HG03025 (cell line): ENCODE results near the gene ECHS1.
"Not testable (repeated sequence)": the region's sequence is repeated elsewhere in the genome, so short reads cannot be mapped to it uniquely, and the experiment has no call there.

ENCODE experiments used
- ATAC-seq: cut with Tn5 transposase; IDR thresholded peaks from one replicate; pipeline ENCODE4 v1.9.1; 2021; ENCODE audit warnings: mild to moderate bottlenecking, moderate library complexity; ENCODE audit not compliant: unreplicated experiment, low FRiP score

The ECHS1 gene

DNA sequence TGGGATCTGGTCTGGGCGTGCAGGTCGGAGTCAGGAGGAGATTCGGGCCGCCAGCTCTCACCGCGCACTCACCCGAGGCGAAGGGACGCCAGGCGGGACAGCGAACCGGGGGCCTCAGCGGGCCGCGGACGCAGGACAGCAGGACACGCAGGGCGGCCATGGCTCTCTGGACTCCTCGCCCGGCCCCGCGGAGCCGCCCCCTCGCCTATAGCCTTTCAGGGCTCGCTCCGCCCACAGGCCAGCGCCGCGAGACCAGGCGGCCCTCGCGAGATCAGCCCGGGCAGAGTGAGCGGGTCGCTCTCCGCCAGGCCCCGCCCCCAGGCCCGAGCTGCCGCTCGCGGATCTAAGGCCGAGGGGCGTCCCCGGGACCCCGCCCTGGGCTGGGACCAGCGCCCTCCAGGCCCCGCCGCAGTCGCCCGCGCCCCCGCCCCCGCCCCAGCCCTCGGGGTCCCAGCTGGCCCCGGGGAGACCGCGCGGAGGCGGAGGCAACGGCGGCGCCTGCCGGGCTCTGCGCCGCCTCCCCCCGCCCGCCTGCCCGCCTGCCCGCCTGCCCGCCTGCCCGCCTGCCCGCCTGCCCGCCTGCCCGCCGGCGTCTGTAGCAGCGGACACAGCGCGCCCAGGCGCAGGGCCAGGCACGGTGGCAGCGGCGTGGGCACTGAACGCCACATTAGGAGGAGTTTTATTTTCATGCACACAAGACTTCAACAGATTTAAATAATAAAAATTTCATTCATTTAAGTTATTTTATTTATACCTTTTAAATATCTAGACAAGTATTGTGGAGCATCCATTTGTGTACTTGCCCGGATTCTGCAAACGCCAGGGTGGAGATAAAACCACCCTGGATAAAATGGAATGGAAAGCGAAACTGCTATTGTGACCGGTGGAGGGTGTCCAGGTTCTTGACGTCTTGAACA lies at the start of gene ECHS1:
ECHS1 (minus strand) TSS at position 181 of the 917 bp plus-strand sequence; CDS start at position 160, 21 bp downstream.
- peak; percentile 89 for ATAC-seq

DNA sequence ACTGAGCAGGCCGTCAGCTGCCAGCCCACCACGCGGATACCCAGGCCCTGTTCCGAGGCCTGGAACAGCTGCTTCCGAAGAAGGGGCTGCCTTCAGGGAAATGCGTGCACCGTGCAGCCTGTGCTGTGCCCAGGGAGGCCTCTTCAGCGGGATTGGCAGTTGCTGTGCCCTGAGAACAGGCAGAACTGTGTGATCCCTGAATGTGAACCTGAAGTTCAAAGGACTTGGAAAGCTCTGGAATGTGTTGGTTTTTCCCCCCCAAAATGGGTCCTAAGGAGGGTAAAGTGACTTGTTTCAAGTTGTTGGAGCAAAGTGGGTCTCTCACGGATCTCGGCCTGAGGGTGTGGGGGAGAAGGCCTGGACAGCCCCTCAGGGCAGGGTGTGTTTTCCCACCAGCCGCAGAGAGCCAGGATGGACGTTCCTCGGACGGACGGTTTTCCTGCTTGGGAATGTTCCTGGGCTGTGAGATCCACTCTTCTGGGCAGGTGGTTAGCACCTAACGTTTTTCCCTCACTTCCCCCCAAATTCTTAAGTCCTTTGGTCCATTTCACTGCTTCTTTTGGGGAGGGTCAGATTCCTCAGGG lies 49.2 kb upstream of the ECHS1 start:
- ATAC-seq, result no peak

DNA sequence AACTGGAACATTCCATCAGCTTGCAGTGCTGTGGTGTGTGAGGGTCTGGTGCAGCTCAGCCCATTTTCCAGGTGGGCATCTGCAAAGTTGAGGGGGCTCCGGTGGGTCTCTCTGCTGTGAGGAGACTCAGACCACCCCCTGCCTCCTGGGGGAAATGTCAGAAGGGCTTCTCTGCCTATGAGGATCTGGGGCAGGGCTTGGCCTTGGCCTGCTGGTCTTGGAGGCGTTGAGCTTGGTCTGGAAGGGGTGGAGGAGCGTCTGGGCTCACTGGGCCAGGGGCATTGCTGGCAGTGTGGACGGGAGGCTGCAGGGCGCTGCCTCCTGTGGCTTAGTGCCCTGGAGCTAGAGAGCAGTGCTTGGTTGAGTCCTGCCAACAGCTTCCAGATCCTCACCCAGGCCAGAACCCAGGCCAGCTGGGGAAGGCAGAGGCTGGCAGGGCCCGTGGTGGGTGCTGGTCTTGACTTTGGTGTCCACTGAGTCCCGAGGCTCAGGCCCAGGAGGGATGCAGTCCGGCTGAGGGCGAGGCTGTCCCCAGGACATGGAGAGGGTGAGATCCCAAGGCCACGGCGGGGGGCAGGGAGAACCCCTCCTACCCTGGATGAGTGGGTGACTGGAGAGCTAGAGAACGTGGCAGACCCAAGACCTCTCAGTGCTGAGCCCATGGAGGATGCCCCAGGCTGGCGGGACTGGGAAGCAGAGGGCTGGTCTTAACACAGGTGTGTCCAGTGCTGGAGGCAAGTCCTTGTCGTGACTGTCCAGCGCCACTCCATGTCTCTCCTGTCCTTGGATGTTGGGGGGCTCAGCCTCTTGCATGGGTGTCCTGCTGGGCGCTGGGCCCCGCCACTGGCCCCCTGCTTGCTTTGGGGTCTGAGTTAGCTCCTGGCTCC lies 48.4 kb upstream of the ECHS1 start:
- ATAC-seq, result no peak

DNA sequence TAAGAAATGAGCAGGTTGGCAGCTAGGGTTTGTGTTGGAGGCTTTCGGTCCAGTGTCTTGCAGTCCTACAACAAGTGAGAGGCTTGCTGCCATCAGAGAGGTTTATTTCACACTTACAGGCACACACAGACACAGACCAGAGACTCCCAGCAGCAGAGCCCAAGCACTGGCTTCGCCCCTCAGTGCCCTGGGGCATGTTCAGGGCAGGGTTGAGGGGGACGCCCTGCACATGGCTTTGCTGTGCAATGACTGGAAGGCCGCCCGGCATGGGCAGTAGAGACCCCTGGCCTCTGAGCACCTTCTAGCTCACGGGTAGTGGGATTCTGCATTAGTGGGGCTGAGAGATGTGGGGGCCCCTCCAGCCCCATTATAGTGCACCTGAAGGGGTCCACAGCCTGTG lies 47.4 kb upstream of the ECHS1 start:
- ATAC-seq, result no peak

DNA sequence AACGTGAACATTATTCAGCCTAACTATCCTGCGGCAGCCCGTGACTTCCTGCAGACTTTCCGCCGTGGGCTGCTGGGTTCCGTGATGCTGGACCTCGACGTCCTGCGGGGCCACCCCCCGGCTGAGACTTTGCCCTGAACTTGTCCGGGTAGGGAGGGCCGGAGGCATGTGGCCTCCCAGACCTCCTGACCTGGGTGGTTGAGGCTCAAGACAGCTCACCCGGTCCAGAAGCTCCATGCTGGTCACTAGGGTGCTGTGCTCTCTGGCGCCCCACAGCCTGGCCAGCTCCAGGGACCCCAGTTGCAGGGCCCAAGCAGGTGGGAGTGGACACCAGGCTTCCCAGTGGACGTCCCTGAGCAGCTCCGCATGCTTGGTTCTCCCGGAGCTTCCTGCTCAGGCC lies 46.9 kb upstream of the ECHS1 start:
- ATAC-seq, result no peak

DNA sequence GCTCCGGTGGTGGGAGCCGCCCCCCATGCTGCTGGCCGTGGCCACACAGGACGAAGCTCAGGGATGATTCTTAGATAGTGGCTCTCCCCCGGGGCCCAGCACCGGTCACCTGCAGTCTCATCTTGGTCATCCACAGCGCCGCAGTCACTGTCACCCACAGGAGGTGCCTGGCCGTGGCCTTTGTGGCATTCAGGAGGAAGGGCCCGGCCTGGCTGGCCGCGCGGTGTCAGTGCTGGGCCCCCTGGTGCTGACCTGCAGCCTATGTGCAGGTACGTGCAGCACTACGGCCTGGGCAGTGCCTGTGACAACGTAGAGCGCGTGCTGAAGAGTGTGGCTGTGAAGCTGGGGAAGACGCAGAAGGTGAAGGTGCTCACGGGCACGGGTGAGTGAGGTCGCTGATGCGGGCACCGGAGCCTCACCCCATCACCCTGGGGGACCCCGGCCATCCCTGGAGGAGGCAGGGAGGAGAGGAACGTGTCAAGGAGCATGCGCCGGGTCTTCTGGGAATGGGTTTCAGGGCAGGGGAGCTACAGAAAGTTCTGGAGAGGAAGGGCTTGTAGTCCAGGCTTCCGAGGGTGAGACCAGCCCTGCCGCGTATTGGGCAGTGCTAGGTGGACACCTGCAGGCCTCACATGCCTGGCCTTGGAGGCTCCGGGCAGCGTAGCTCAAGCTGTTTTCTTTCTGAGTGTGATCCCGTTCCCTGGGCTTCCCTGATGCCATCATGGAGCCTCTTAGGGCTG lies 46.2 kb upstream of the ECHS1 start:
- ATAC-seq, result no peak

DNA sequence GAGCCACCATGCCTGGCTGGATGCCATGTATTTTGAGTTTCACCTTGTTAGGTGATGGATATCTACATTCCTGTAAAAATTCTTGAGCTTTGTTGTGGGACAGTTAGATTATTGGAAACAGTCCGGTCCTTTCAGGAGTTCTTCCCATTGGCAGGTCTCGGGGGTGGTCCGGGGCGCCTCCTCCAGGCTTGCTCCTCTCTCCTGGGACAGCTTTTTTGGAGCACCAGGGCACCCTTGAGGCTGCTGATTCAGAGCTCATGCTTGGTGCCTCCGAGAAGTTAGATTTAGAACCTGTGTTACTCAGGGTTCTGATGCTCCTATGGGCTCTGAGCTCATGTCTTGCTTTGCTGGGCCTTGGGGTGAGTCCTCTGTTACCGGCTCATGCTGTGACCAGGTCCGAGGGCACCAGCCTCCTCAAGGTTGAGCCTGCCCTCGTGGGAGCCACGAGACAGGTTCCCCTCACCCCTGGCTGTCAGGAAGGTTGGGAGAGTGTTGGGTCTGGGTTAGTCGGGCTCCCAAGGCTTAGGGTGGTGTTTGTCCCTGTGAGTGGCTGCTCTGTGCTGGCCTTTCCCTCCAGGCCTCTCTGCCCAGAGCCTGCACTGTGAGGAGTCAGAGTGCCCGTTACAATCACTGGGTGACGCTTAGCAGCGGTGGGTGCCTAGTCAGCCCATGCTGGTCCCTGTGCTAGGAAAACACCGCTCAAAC lies 45.3 kb upstream of the ECHS1 start:
- ATAC-seq, result no peak

DNA sequence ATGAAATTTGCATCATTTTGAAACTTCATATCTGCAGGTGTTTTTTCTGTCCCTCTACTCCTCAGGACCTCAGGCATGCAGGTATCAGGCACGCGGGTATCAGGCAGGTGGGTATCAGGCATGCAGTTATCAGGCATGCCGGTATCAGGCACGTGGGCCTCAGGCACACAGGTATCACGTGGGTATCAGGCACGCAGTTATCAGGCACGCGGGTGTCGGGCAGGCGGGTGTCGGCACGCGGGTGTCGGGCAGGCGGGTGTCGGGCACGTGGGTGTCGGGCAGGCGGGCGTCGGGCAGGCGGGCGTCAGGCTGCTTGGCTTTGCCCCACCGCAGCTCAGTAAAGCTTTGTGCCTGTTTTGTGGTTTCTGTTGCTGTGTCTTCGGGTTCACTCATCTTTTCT lies 42.6 kb upstream of the ECHS1 start:
- no peak for ATAC-seq

DNA sequence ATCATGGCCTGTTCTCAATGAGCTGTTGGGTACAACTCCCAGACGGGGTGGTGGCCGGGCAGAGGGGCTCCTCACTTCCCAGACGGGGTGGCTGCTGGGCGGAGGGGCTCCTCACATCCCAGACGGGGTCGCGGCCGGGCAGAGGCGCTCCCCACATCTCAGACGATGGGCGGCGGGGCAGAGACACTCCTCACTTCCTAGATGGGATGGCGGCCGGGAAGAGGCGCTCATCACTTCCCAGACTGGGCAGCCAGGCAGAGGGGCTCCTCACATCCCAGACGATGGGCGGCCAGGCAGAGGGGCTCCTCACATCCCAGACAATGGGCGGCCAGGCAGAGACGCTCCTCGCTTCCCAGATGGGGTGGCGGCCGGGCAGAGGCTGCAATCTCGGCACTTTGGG lies 41.2 kb upstream of the ECHS1 start:
- not testable (repeated sequence) for ATAC-seq

DNA sequence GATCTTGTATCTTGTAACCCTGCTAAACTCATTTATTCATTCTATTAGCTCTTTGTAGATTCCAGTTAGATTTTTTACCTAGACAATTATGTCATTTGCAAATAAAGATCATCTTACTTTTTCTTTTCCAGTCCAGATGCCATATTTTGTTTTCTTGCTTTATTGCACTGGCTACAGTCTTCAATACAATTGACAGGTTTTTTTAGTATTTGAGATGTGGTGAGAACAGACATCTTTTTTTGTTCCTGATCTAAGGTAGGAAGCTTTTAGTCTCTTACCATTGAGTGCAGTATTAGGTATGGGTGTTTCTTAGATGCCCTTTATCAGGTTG lies 39.2 kb upstream of the ECHS1 start:
- ATAC-seq, result no peak

DNA sequence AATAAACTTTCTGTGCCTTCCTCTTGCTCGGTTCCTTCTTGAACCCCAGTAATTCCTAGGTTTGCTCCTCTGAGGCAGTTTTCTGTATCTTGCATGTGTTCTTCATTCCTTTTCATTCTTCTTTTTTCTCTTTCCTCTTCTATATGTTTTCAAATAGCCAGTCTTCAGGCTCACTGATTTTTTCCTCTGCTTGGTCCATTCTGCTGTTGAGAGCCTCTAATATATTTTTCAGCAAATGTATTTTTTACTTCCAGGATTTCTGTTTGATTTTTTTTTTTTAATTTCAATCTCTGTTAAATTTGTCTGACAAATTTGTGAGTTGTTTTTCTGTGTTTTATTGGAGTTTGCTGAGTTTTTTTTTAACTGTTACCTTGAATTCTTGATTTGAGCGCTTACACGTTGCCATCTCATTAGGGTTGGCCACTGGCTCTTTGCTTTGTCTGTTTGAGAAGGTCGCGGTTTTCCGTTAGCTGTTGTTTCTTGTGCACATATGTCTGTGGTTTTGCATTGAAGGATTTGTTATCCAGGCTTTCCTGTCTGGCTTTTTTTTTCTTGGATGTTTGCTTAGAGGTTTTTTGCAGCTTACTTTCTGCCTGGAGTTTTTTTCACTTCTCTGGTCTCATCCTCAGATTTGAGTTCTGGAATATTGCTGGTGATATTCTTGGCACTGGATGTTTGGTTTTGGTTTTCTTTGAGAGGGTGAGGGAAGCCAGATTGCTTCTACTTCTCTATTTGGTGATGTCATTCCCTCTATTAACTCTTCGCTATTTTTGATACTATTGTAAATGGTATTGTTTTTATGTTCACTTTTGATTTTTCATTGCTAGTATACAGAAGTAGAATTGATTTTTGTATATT lies 38.6 kb upstream of the ECHS1 start:
- no peak for ATAC-seq

DNA sequence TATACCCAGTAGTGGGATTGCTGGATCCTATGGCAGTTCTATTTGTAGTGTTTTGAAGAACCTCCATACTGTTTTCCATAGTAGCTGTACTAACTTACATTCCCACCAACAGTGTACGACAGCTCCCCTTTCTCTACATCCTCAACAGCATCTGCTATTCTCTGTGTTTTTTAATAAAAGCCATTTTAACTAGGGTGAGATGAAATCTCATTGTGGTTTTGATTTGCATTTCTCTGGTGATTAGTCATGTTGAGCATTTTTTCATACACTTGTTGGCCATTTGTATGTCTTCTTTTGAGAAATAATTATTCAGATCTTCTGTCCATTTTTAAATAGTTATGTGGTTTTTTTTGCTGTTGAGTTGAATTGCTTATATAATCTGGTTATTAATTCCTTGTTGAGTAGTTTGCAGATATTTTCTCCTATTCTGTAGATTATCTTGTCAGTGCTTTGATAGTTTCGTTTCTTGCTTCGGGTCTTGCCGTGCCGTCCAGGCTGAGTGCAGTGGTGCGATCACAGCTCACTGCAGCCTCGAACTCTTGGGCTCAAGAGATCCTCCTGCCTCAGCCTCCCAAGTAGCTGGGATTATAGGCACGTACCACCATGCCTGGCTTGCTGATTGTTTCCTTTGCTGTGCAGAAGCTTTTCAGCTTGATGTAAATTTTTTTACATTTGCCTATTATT lies 32.8 kb upstream of the ECHS1 start:
- no peak for ATAC-seq

DNA sequence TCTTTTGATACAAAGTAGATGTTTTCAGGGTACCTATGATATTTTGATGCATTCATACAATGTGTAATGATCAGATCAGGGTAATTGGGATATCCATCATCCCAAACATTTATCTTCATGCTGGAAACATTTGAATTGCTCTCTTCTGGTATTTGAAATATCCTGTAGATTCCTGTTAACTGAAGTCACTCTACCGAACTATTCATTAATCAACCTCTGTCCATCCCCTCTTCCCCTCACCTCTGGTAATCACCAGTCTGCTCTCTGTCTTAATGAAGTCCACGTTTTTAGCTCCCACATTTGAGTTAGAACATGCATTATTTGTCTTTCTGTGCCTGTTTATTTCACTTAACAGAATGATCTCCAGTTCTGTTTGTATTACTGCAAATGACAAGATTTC lies 32.1 kb upstream of the ECHS1 start:
- no peak for ATAC-seq

DNA sequence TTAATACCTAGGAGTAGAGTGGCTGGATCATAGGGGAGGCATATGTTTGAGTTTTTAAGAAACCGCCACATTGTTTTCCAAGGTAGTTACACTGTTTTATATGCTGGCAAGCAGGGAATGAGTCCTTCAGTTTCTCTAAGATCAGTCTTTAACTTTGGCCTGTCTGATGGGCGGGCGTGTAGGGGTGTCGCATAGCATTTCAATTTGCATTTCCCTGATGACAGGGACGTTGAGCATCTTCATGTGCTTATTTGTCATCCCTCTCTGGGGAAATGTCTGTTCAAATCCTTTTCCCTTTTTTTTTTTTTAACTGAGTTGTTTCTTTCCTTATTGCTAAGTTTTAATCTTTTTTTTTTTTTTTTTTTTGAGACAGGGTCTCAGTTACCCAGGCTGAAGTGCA lies 30.6 kb upstream of the ECHS1 start:
- ATAC-seq, result no peak

DNA sequence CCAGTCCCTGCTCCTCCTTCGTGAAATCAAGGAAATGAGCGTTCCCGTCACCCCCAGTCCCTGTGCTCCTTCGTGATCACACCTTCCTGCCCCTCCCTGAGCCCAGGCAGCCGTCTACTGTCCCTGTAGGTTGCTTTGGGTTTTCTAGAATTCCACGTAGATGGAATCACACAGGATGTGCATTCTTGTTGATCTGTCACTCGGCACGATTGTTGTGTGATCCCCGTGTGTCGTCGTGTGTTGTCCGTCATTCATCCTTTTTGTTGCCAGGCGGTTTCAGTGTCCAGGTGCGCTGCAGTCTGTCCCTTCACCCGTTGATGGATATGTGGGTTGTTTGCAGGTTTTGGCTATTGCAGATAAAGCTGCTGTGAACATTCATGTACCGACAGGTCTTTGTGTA lies 30.2 kb upstream of the ECHS1 start:
- ATAC-seq, result no peak

DNA sequence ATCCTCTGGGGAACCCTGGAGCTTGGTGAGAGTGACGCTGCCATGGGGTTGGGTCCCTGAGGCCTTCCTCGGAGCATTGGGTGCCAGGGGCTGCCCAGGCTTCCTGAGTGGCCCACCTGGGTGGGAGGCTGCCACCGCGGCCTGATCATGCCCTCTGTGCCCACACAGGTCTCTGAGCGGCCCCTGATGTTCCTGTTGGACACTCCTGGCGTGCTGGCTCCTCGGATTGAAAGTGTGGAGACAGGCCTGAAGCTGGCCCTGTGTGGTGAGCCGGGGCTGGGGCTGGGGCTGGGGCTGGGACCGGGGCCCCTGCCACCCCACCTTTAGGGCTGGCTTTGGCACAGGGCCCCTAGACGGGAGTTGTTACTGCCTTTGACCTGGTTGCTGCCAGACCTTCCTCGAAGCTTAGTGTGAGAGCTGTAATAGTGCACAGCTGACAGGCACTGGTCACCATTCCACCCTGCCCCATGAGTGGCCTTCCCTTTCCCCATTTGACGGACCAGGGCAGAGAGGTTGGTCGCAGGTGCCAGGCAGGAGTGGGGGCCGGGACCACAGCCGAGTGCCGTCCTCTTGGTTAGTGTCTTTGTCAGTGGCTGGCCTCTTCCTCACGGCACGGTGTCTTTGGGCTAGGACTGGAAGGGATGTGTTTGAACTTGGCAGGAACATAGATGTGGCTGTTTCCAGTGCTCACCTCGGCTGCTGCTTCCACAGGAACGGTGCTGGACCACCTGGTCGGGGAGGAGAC lies 29.0 kb upstream of the ECHS1 start:
- no peak for ATAC-seq

DNA sequence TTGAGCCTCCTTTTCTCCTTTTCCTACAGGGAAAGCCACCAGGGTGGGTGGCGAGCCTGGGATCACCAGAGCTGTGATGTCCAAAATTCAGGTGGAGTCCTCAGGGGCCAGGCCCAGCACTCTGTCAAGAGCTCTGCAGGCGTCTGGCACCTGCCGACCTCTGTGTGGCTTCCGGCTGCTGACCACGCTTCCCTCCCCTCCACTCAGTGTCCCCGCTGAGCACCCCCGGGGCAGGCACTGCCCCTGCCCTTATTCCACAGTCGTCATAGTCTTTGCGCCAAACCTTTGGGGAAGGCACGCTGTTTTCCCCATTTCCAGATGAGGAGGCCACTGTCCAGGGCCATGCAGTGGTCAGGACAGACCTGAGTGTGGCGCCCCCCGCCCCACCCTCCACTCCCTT lies 28.3 kb upstream of the ECHS1 start:
- no peak for ATAC-seq
